Measurements from ENCODE around the gene BDKRB2. TPM values are rescaled to one million over a fixed set of nuclear protein-coding genes. Genes with fewer than 3 reads are reported as not detected.
A peak's percentile ranks its signal among the peaks of the same experiment; 100 is the strongest.

The BDKRB2 gene
- total RNA-seq, 1 experiment from 2014 or later, result 0.15 TPM

- H3T11ph ChIP-seq (ENCODE audit: low read length), result no peak overlapping the region
- TF ChIP-seq CTCF (conservative IDR thresholded peaks at IDR 0.05), result peak; percentile 19; the same call in 1 of the 3 replicates
- H2AFZ ChIP-seq (ENCODE audit: low read length), result no peak overlapping the region
- Mint-ChIP-seq H3K27ac (no peak overlapping the region), H3K9me3 (peaks cover 11 to 12% of the 10 kb centered on the region in 2 experiments), H3K4me1 (peaks cover 22 to 26% of the 10 kb centered on the region in 2 experiments), H3K27me3 (ENCODE audit: low read depth) (peaks cover 2% of the 10 kb centered on the region; the same call in 1 of the 2 replicates), H3K4me3 (no peak overlapping the region), H3K36me3 (ENCODE audit: insufficient read depth in 1 of 3, low read depth in 3 of 3) (peaks cover 5 to 20% (median 13%) of the 10 kb centered on the region in 3 experiments)
- no peak overlapping the region for H2AK5ac ChIP-seq (ENCODE audit: insufficient read length, low read length)
- no peak overlapping the region for H2BK5ac ChIP-seq (ENCODE audit: insufficient read length, low read length)
- no peaks in the 10 kb centered on the region for H3K27me3 ChIP-seq (ENCODE audit: insufficient read depth, low read length)
- no peaks in the 10 kb centered on the region for H3K23me2 ChIP-seq (ENCODE audit: insufficient read length, low read depth, low read length, poor library complexity, severe bottlenecking)
- no peak overlapping the region for H4K8ac ChIP-seq (replicated peaks; ENCODE audit: insufficient read length, low read depth, low read length)
- H2BK20ac ChIP-seq (ENCODE audit: low read depth, low read length, poor library complexity, severe bottlenecking), result no peak overlapping the region
- H3K9ac ChIP-seq (ENCODE audit: extremely low read depth, insufficient read length, low read length), result no peak overlapping the region
- H4K20me1 ChIP-seq (ENCODE audit: control insufficient read depth, insufficient read depth, insufficient read length), result no peaks in the 10 kb centered on the region
- no peak overlapping the region for H3K27ac ChIP-seq (ENCODE audit: insufficient read length, low read depth, low read length)
- H3K79me2 ChIP-seq (ENCODE audit: insufficient read depth, low read length), result no peaks in the 10 kb centered on the region
- DNase-seq, result no peak
- no peak overlapping the region for H3K4me2 ChIP-seq (ENCODE audit: insufficient read depth, insufficient read length, low read length)
- no peaks in the 10 kb centered on the region for H3K4me1 ChIP-seq (ENCODE audit: insufficient read depth, low read length)
- no peak overlapping the region for H3K23ac ChIP-seq (ENCODE audit: insufficient read length, low read depth, low read length)
- H4K91ac ChIP-seq (ENCODE audit: insufficient read length, low read depth, low read length), result no peak overlapping the region
- H3K9me3 ChIP-seq (ENCODE audit: control insufficient read depth, low read depth, low read length), result no peaks in the 10 kb centered on the region
- no peak overlapping the region for H3K18ac ChIP-seq (ENCODE audit: insufficient read length, low read depth, low read length)
- no peaks in the 10 kb centered on the region for H3K79me1 ChIP-seq (ENCODE audit: insufficient read depth, low read depth, low read length, poor library complexity, severe bottlenecking)
- H4K5ac ChIP-seq (ENCODE audit: insufficient read length, low read depth, low read length), result no peak overlapping the region
- no peak overlapping the region for H3K56ac ChIP-seq (ENCODE audit: insufficient read length, low read depth, low read length)
- H3K4ac ChIP-seq (ENCODE audit: low read depth, low read length), result no peak overlapping the region
- no peak overlapping the region for H2BK15ac ChIP-seq (ENCODE audit: low read depth, low read length)
- H2BK12ac ChIP-seq (ENCODE audit: insufficient read length, low read depth, low read length), result no peak overlapping the region
- WGBS (ENCODE audit: extremely low coverage, insufficient read length, low lambda C conversion rate), result no CpG with 5 or more reads among the region's 4 CpGs
- H3K14ac ChIP-seq (ENCODE audit: insufficient read depth, low read length), result no peak overlapping the region
- no peak overlapping the region for H2BK120ac ChIP-seq (ENCODE audit: low read depth, low read length, poor library complexity, severe bottlenecking)
Measured at GRCh38 chr14:96281486-96281885, 76.8 kb downstream of the BDKRB2 start.
